Measurements from ENCODE around the gene MCF2L. TPM values are rescaled to one million over a fixed set of nuclear protein-coding genes. Genes with fewer than 3 reads are reported as not detected.

Gene MCF2L
- total and polyA plus RNA-seq, 10 of the 15 experiments (the other 5 are each of a cell fraction or from before 2014, with no cell fraction given), result 0.06 to 1.1 (median 0.21) TPM; not detected in 2

- no peak for TF ChIP-seq E4F1 (IDR thresholded peaks at IDR 0.05; ENCODE audit: borderline replicate concordance, partially characterized antibody)
Observed at GRCh38 chr13:113088691-113089020, 119.6 kb downstream of the MCF2L start (continued).

- BruUV-seq (replicated peaks), result no TSS peak
- no peak for FAIRE-seq
- WGBS (ENCODE audit: insufficient coverage, insufficient replicate concordance, low lambda C conversion rate, missing lambda C conversion rate), result 60% methylated on average over 30 of the region's 36 CpGs
- CTCF ChIA-PET, result no interaction called here
- SMC1A ChIA-PET (ENCODE audit: uncharacterized antibody, unreplicated experiment), result no interaction called here
- Histone ChIP-seq H3K4me1 (ENCODE audit: control insufficient read depth, insufficient read depth, low read length) (no peaks in the 10 kb centered on the region), H3K4me3 (no peak overlapping the region), H3K4me2 (ENCODE audit: control insufficient read depth, insufficient read depth) (no peak overlapping the region), H3K27me3 (replicated peaks in 1 of 2; ENCODE audit: control insufficient read depth in 2 of 2, insufficient read depth in 2 of 2, low read length in 1 of 2) (no peaks in the 10 kb centered on the region), H2AFZ (ENCODE audit: control insufficient read depth, low read depth, low read length) (no peak overlapping the region), H3K27ac (ENCODE audit: control insufficient read depth, insufficient read depth) (no peak overlapping the region), H3K79me2 (ENCODE audit: control insufficient read depth, insufficient read depth, low read length) (no peaks in the 10 kb centered on the region), H3K36me3 (ENCODE audit: control insufficient read depth in 2 of 2, insufficient read depth in 2 of 2, low read length in 1 of 2) (no peaks in the 10 kb centered on the region), H3K9ac (ENCODE audit: control insufficient read depth, insufficient read depth, low read length) (no peak overlapping the region), H3K9me3 (replicated peaks; ENCODE audit: control insufficient read depth, insufficient read depth, low read length) (no peaks in the 10 kb centered on the region), H4K20me1 (ENCODE audit: control insufficient read depth, insufficient read depth) (no peaks in the 10 kb centered on the region)
- intact Hi-C loops (cut with micrococcal nuclease; ENCODE audit: unreplicated experiment), result no loop called here
- in situ Hi-C loops (cut with MboI), result no loop called here
- no peak for DNase-seq (ENCODE audit: low read depth, low spot score)
- TF ChIP-seq GABPA (IDR thresholded peaks at IDR 0.05; ENCODE audit: low read depth), result no peak
- no peak for TF ChIP-seq HDAC6 (IDR thresholded peaks at IDR 0.05; ENCODE audit: unreplicated experiment)
- ATAC-seq, result no peak
- RAD21 ChIA-PET (ENCODE audit: unreplicated experiment), result no interaction called here
- POLR2A ChIA-PET, result no interaction called here
Observed at GRCh38 chr13:113089693-113090414, 120.8 kb downstream of the MCF2L start.
